Measurements from ENCODE around the gene HMOX1. TPM values are rescaled to one million over a fixed set of nuclear protein-coding genes. Genes with fewer than 3 reads are reported as not detected.
"Not testable (repeated sequence)": the region's sequence is repeated elsewhere in the genome, so short reads cannot be mapped to it uniquely, and the experiment has no call there.

Gene HMOX1
- polyA plus RNA-seq, 4 donors, result 39.8 to 48.5 (median 41.9) TPM

DNA sequence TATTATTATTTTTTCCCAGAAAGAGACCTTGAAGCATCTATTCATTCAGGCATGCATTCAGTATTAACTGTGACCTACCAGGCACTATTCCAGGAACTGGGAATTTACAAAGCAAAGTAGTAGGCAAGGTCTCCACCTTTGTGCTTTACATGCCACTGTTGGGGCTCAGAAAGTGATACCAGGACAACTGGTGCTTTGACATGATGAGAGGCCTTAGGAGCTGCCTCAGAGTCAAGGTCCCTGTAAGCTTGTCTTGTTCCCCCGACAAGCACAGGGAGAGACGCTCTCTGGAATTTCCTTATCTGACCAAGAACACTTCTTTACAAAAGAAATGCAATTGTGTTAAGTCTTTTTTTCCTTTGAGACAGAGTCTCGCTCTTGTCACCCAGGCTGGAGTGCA, 2.3 kb upstream of the HMOX1 start:
- DNase-seq (ENCODE audit: low read depth in 4 of 4, low spot score in 2 of 4), result no peak

DNA sequence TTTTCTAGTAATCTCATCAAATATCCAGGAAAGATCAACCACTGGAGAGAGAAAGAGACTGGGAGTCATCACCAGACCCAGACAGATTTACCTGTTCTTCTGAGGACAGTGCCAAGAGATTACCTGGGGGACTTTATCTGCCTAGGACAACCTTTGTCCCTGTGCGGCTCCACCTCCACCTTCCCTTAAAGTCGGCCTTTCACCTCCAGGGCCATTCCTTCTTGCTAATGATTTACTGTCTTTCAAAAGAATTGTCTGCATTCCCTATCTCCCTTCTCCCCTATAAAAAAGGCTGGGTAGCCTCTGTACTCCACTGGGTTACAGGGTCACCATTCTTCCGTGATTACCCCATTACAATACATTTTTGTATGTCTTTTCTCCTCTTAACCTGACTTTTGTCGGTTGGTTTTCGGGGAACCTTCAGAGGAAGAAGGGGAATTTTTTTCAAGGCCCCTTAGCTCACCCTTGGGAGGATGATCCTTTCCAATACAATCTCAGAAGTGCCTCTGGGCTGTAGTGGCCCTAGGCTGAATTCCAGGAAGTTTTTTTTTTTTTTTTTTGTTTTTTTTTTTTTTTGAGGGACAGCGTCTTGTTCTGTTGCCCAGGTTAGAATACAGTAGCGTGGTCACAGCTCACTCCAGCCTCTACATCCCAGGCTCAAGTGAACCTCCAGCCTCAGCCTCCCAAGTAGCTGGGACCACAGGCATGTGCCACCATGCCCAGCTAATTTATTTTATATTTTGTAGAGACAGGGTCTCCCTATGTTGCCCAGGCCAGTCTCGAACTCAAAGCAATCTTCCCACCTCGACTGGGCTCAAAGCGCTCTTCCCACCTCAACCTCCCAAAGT, 1.5 kb upstream of the HMOX1 start:
- DNase-seq (ENCODE audit: low read depth in 4 of 4, low spot score in 2 of 4), result no peak

GRCh38 chr22:35380013-35380412, 883 bp upstream of the HMOX1 start:
- no peak for DNase-seq (ENCODE audit: low read depth in 4 of 4, low spot score in 2 of 4)

DNA sequence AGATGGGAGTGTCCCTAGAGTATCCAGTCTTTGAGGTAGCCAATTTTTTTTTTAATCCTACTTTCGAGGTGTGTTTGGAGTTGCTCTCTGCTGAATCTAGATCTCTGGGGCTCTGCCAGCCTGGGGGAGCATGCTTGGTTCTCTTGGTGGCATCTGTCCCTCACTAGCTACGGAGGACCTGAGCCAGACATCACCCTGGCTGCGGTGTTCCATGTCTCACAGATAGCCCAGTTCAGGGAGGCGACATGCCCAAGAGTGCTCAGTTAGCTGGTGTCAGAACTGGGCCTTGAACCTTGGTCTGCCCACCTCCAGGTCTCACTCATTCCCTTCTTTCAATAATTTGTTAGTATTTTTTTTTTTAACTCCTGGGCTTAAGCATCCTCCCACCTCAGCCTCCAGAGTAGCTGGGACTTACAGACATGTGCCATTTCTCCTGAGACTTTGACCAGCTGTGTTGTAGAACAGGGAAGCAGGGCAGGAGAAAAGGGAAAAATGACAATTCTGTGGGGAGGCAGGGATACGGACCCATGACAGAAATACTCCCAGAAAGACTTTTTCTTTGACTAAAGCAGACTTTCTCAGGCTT, 621 bp downstream of the HMOX1 start:
- DNase-seq (ENCODE audit: low read depth in 4 of 4, low spot score in 2 of 4), result no peak

GRCh38 chr22:35383679-35384071, 2.8 kb downstream of the HMOX1 start:
- DNase-seq (ENCODE audit: low read depth in 4 of 4, low spot score in 2 of 4), result no peak

GRCh38 chr22:35384527-35384926, 3.6 kb downstream of the HMOX1 start:
- DNase-seq (ENCODE audit: low read depth in 4 of 4, low spot score in 2 of 4), result no peak

DNA sequence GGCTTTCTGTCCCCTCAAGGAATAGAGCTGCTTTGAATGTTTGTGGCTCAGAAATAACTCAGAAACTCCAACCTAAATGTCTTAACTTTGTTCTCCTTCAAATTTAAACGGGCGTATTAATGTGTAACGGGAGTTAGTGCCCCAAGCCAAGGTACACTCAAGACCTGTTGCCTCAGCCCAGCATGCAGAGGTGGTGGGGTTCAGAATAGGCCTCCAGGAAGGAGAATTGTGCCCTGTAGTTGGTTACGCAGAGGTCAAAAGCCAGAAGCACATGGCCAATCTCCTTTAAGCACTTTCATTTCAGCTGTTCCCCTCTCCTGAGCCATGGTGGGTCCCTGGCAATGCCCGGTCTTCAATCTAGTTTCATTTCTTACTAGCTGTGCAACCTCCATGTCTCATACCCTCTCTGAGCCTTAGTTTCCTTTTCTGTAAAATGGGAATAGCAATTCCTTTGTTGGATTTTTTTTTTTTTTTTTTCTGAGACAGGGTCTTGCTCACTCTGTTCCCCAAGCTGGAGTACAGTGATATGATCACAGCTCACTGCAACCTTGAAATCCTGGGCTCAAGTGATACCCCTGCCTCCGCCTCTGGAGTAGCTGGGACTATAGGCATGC, 4.2 kb downstream of the HMOX1 start:
- no peak for DNase-seq (ENCODE audit: low read depth in 4 of 4, low spot score in 2 of 4)

DNA sequence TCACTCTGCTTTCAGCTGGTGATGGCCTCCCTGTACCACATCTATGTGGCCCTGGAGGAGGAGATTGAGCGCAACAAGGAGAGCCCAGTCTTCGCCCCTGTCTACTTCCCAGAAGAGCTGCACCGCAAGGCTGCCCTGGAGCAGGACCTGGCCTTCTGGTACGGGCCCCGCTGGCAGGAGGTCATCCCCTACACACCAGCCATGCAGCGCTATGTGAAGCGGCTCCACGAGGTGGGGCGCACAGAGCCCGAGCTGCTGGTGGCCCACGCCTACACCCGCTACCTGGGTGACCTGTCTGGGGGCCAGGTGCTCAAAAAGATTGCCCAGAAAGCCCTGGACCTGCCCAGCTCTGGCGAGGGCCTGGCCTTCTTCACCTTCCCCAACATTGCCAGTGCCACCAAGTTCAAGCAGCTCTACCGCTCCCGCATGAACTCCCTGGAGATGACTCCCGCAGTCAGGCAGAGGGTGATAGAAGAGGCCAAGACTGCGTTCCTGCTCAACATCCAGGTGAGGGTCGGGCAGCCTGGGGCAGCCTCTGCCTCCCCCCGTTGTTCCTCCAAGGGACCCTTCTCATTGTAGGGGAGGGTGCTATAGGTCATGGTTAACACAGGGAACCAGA, 5.9 kb downstream of the HMOX1 start:
- DNase-seq (ENCODE audit: low read depth in 4 of 4, low spot score in 2 of 4), result no peak

DNA sequence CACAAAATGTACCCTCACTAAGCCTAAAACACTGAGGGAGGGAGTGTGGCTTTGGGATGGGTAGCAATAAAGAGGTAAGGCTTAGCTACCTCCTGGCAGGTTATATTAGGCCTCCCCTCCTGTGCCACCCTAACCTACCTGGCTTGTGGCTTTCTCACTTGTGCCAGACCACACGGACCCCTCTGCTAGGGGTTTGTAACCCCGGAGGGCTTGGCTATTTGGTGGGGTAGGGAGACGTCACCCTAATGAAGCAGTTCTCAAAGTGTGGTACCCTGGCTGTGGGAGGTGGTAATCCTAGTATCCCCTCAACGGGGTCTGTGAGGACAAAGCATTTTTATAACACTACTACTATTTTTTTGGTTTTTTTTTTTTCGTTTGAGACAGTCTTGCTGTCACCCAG, 10.0 kb downstream of the HMOX1 start:
- no peak for DNase-seq (ENCODE audit: low read depth in 4 of 4, low spot score in 2 of 4)

- no peak for DNase-seq (ENCODE audit: low read depth in 4 of 4, low spot score in 2 of 4)
These were observed 11.5 kb downstream of the HMOX1 start for GRCh38 chr22:35392357-35392756.

DNA sequence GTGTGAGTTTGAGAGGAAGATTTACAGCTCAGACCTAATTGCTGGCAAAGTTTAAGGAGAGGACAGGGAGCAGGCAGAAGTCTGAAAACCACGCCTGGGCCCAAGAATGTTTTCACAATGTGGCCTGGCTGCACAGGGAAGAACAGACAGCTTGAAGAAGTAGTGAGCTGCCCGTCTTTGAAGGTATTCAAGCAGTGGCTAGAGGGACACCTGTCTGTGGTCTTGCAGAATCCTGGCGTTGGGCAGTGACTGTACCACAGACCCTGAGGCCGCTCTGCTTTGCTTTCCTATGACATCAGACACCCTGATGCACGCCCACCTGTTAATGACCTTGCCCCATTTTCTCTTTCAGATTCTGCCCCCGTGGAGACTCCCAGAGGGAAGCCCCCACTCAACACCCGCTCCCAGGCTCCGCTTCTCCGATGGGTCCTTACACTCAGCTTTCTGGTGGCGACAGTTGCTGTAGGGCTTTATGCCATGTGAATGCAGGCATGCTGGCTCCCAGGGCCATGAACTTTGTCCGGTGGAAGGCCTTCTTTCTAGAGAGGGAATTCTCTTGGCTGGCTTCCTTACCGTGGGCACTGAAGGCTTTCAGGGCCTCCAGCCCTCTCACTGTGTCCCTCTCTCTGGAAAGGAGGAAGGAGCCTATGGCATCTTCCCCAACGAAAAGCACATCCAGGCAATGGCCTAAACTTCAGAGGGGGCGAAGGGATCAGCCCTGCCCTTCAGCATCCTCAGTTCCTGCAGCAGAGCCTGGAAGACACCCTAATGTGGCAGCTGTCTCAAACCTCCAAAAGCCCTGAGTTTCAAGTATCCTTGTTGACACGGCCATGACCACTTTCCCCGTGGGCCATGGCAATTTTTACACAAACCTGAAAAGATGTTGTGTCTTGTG, 12.5 kb downstream of the HMOX1 start:
- no peak for DNase-seq (ENCODE audit: low read depth in 4 of 4, low spot score in 2 of 4)

DNA sequence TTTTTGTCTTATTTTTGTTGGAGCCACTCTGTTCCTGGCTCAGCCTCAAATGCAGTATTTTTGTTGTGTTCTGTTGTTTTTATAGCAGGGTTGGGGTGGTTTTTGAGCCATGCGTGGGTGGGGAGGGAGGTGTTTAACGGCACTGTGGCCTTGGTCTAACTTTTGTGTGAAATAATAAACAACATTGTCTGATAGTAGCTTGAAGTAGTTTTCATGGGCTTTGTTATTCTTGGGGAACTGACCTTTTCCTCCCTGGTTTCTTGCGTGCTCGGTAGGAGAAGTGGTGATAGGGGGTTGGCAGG, 13.1 kb downstream of the HMOX1 start:
- DNase-seq (ENCODE audit: low read depth in 4 of 4, low spot score in 2 of 4), result no peak

GRCh38 chr22:35394810-35395563, 14.1 kb downstream of the HMOX1 start:
- DNase-seq (ENCODE audit: low read depth in 4 of 4, low spot score in 2 of 4), result no peak

GRCh38 chr22:35396622-35397021, 15.7 kb downstream of the HMOX1 start:
- DNase-seq (ENCODE audit: low read depth in 4 of 4, low spot score in 2 of 4), result not testable (repeated sequence)

DNA sequence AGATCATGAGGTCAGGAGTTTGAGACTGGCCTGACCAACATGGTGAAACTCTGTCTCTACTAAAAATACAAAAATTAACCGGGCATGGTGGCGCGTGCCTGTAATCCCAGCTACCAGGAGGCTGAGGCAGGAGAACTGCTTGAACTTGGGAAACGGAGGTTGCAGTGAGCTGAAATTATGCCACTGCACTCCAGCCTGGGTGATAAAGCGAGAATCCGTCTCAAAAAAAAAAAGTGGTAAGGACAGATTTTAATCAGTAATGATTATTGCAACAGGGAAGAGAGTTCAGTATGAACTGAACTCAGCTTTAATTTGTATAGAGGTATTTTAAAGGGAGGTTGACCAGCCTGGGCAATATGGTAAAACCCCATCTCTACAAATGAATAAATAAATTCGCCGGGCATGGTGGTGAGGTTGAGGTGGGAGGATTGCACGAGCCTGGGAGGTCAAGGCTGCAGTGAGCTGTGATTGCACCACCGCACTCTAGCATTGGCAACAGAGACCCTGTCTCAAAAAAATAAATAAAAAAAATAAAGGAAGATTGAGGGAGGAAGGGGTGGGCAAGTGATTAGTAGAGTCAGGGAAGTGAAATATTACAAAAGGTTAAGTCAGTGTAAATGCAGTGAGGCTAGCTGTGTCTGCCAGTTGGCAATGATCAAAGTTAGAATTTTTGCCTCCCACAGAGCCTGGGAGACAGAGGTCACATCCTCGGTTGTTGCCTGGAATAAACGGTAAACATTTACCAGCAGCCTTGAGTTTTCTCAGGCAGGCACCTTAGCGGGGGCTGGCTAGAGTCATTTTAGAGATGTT, 16.4 kb downstream of the HMOX1 start:
- DNase-seq (ENCODE audit: low read depth in 4 of 4, low spot score in 2 of 4), result peak in 3 of 4 donors; percentile 50 to 70 (median 60)

DNA sequence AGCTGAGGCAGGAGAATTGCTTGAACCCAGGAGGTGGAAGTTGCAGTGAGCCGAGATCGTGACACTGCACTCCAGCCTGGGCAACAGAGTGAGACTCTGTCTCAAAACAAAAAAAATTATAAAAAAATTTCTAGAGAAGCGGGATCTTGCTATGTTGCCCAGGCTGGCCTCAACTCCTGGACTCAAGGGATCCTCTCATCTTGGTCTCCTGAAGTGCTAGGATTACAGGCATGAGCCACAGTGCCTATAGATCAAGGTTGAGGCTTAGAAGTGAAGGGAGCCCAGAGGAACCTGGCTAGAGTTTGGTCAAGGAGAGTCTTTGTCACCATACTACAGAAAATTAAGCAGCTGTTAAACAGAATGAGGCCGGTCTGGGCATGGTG, 17.7 kb downstream of the HMOX1 start:
- no peak for DNase-seq (ENCODE audit: low read depth in 4 of 4, low spot score in 2 of 4)

DNA sequence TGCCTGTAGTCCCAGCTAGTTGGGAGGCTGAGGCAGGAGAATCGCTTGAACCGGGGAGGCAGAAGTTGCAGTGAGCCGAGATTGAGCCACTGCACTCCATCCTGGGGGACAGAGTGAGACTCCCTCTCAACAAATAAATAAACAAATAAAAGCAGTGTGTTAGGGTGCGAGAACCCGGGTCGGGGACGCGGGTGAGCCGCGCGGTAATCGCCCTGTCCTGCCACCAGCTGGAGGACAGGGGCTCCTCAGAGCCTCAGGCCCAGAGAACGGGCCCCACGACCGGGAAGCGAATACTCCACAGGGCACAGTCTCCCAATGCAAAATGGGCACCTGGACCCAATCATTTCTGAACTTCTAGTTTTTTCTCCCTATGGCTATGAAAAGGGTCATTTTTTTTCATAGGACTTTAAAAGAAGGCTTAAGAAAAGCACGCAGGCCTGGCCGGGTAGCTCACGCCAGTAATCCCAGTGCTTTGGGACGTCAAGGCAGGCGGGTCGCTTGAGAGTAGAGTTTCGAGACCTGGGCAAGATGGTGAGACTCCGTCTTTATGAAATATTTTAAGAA, 18.3 kb downstream of the HMOX1 start:
- no peak for DNase-seq (ENCODE audit: low read depth in 4 of 4, low spot score in 2 of 4)

GRCh38 chr22:35399678-35400500, 19.0 kb downstream of the HMOX1 start, which contains the start of gene MCM5:
MCM5 (plus strand) TSS chr22:35400140; CDS start chr22:35400439, 299 bp downstream.
- DNase-seq (ENCODE audit: low read depth in 4 of 4, low spot score in 2 of 4), result peak in 3 of 4 donors; percentile 88 to 98 (median 94)
